Measurements from ENCODE around the gene PMM1.

GRCh38 chr22:41579297-41579996 lies 10.2 kb downstream of the PMM1 start:
- TF ChIP-seq CTCF (IDR thresholded peaks at IDR 0.05) (no peak), POLR2A (IDR thresholded peaks at IDR 0.05; ENCODE audit: low read depth) (no peak), EP300 (IDR thresholded peaks at IDR 0.05) (no peak)

All from esophagus muscularis mucosa (tissue), 4 donors.